Measurements from ENCODE around the gene ATG7. TPM values are rescaled to one million over a fixed set of nuclear protein-coding genes. Genes with fewer than 3 reads are reported as not detected.
A peak's percentile ranks its signal among the peaks of the same experiment; 100 is the strongest.

Gene ATG7
- total RNA-seq, 3 donors from 2014 or later (not counting 1 experiment from before 2014, with no cell fraction given): 55.3 to 72.9 (median 68.6) TPM

- no peaks in the 10 kb centered on the region for H3K27me3 Mint-ChIP-seq (ENCODE audit: low read depth in 2 of 2)
- Histone ChIP-seq H3K4me1 (ENCODE audit: control insufficient read depth, insufficient read depth, low read length) (peaks cover 11% of the 10 kb centered on the region), H3K9me3 (ENCODE audit: control insufficient read depth, insufficient read depth, low read length) (no peaks in the 10 kb centered on the region), H3K27me3 (ENCODE audit: control insufficient read depth, insufficient read depth, low read length) (no peaks in the 10 kb centered on the region), H3K36me3 (ENCODE audit: control insufficient read depth, insufficient read depth, low read length) (peaks cover 31% of the 10 kb centered on the region), H3K4me3 (ENCODE audit: low read length) (no peak overlapping the region), H3K27ac (ENCODE audit: low read length) (no peak overlapping the region)
- DNase-seq (no peak), ATAC-seq (no peak)
- H3K36me3 Mint-ChIP-seq: no peaks in the 10 kb centered on the region
- H3K4me1 Mint-ChIP-seq: peaks cover 42 to 59% of the 10 kb centered on the region in 2 donors
- intact Hi-C loops (cut with micrococcal nuclease): no loop called here
- H3K9me3 Mint-ChIP-seq: no peaks in the 10 kb centered on the region
- WGBS (ENCODE audit: insufficient coverage): 97% methylated on average over 29 of the region's 29 CpGs
- H3K4me3 Mint-ChIP-seq: no peak overlapping the region
- TF ChIP-seq CTCF (IDR thresholded peaks at IDR 0.05): no peak
- peak overlapping the region; percentile 53 to 76 for H3K27ac Mint-ChIP-seq
Measured at GRCh38 chr3:11568503-11569155, 296.4 kb downstream of the ATG7 start.

GRCh38 chr3:11569156-11569741, 297.1 kb downstream of the ATG7 start:
- H3K36me3 ChIP-seq (ENCODE audit: control insufficient read depth, insufficient read depth, low read length): peaks cover 27% of the 10 kb centered on the region
- H3K27ac ChIP-seq (ENCODE audit: low read length): no peak overlapping the region
- H3K27me3 ChIP-seq (ENCODE audit: control insufficient read depth, insufficient read depth, low read length): no peaks in the 10 kb centered on the region
- intact Hi-C loops (cut with micrococcal nuclease): no loop called here
- no peaks in the 10 kb centered on the region for H3K9me3 ChIP-seq (ENCODE audit: control insufficient read depth, insufficient read depth, low read length)
- Mint-ChIP-seq H3K4me3 (no peak overlapping the region), H3K27me3 (ENCODE audit: low read depth in 2 of 2) (no peaks in the 10 kb centered on the region), H3K36me3 (no peaks in the 10 kb centered on the region), H3K27ac (peak overlapping the region; percentile 48 to 76), H3K4me1 (peaks cover 44 to 63% of the 10 kb centered on the region in 2 donors), H3K9me3 (no peaks in the 10 kb centered on the region)
- peaks cover 11% of the 10 kb centered on the region for H3K4me1 ChIP-seq (ENCODE audit: control insufficient read depth, insufficient read depth, low read length)
- ATAC-seq (no peak), DNase-seq (no peak)
- H3K4me3 ChIP-seq (ENCODE audit: low read length): no peak overlapping the region
- WGBS (ENCODE audit: insufficient coverage): 97% methylated on average over 13 of the region's 13 CpGs
- TF ChIP-seq CTCF (IDR thresholded peaks at IDR 0.05): no peak

GRCh38 chr3:11570251-11570650, 298.1 kb downstream of the ATG7 start:
- Mint-ChIP-seq H3K4me3 (no peak overlapping the region), H3K4me1 (peaks cover 44 to 65% of the 10 kb centered on the region in 2 donors), H3K27me3 (ENCODE audit: low read depth in 2 of 2) (no peaks in the 10 kb centered on the region), H3K36me3 (no peaks in the 10 kb centered on the region), H3K27ac (peak overlapping the region; percentile 76 to 79), H3K9me3 (no peaks in the 10 kb centered on the region)
- intact Hi-C loops (cut with micrococcal nuclease): no loop called here
- WGBS (ENCODE audit: insufficient coverage): 98% methylated on average over 11 of the region's 13 CpGs
- peaks cover 11% of the 10 kb centered on the region for H3K4me1 ChIP-seq (ENCODE audit: control insufficient read depth, insufficient read depth, low read length)
- no peak overlapping the region for H3K27ac ChIP-seq (ENCODE audit: low read length)
- no peaks in the 10 kb centered on the region for H3K27me3 ChIP-seq (ENCODE audit: control insufficient read depth, insufficient read depth, low read length)
- H3K4me3 ChIP-seq (ENCODE audit: low read length): no peak overlapping the region
- no peak for TF ChIP-seq CTCF (IDR thresholded peaks at IDR 0.05)
- ATAC-seq: no peak
- no peak for DNase-seq
- peaks cover 22% of the 10 kb centered on the region for H3K36me3 ChIP-seq (ENCODE audit: control insufficient read depth, insufficient read depth, low read length)
- no peaks in the 10 kb centered on the region for H3K9me3 ChIP-seq (ENCODE audit: control insufficient read depth, insufficient read depth, low read length)

All from natural killer cell (primary cell).